Endodermal cell (in vitro differentiated cells): ENCODE measurements around the gene TIE1. TPM values are rescaled to one million over a fixed set of nuclear protein-coding genes. Genes with fewer than 3 reads are reported as not detected.
"Not testable (repeated sequence)": the region's sequence is repeated elsewhere in the genome, so short reads cannot be mapped to it uniquely, and the experiment has no call there.

ENCODE experiments used
- DNase-seq: peaks from one replicate; pipeline ENCODE4 v3.0.0-alpha.2; 2017
- H3K27ac ChIP-seq: 2 replicates; pipeline ENCODE4 v1.5.1; 2013; ENCODE audit warnings: mild to moderate bottlenecking, low read depth, low read length, moderate library complexity
- H3K27me3 ChIP-seq: 2 replicates; pipeline ENCODE4 v1.6.1; 2013; ENCODE audit warnings: mild to moderate bottlenecking, low read length, moderate library complexity; ENCODE audit not compliant: insufficient read depth, control insufficient read depth, poor library complexity, severe bottlenecking
- H3K36me3 ChIP-seq: 2 replicates; pipeline ENCODE4 v1.7.0; 2013; ENCODE audit warnings: mild to moderate bottlenecking, low read length, moderate library complexity; ENCODE audit not compliant: control insufficient read depth, insufficient read depth
- H3K4me1 ChIP-seq: one replicate; pipeline ENCODE4 v1.7.0; 2013; ENCODE audit warnings: low read length; ENCODE audit not compliant: control insufficient read depth, insufficient read depth
- H3K4me3 ChIP-seq: 2 replicates; pipeline ENCODE4 v1.5.1; 2013; ENCODE audit warnings: mild to moderate bottlenecking, low read length, moderate library complexity
- H3K9ac ChIP-seq: 2 replicates; pipeline ENCODE4 v1.6.1; 2013; ENCODE audit warnings: mild to moderate bottlenecking, low read length, moderate library complexity; ENCODE audit not compliant: poor library complexity, severe bottlenecking; ENCODE audit errors: extremely low read depth
- H3K9me3 ChIP-seq: 2 replicates; pipeline ENCODE4 v1.6.1; 2013; ENCODE audit warnings: mild to moderate bottlenecking, low read length, moderate library complexity; ENCODE audit not compliant: control insufficient read depth
- H3K27ac Mint-ChIP-seq: 2 replicates; pipeline ENCODE4 v1.8.0; 2020; ENCODE audit warnings: mixed read lengths
- H3K27me3 Mint-ChIP-seq: 2 replicates; pipeline ENCODE4 v1.8.0; 2021; ENCODE audit warnings: mild to moderate bottlenecking, mixed read lengths; ENCODE audit not compliant: insufficient read depth
- H3K36me3 Mint-ChIP-seq: 2 replicates; pipeline ENCODE4 v1.8.0; 2020; ENCODE audit warnings: low read depth, mixed read lengths
- H3K4me1 Mint-ChIP-seq: 2 replicates; pipeline ENCODE4 v1.8.0; 2020; ENCODE audit warnings: mixed read lengths
- H3K4me3 Mint-ChIP-seq: 2 replicates; pipeline ENCODE4 v1.8.0; 2020; ENCODE audit warnings: mild to moderate bottlenecking, moderate library complexity, mixed read lengths
- H3K9me3 Mint-ChIP-seq: 2 replicates; pipeline ENCODE4 v1.8.0; 2020; ENCODE audit warnings: mild to moderate bottlenecking, mixed read lengths
- WGBS, 2 experiments: methylation state at CpG; one replicate each; pipeline versions ENCODE4 v1.1.5 to v1.1.7; 2013; ENCODE audit warnings: missing lambda C conversion rate in 2 of 2, mixed read lengths in 1 of 2; ENCODE audit not compliant: insufficient coverage in 1 of 2, insufficient read length in 1 of 2; 5-methylcytosine and 5-hydroxymethylcytosine counted together
- total RNA-seq, 2 donors: library from RNA; stranded (reverse); fragmentation: NEBNext Ultra II Directional in 1 of 2; extraction: Animal tissue kit (Norgen Biotek cat#: 25700) in 1 of 2; gene quantifications; 2 replicates in 1 of 2; 3 replicates in 1 of 2; pipeline ENCODE4 v1.2.1, GENCODE V29; 2021
- TF ChIP-seq, protein P1 (sequence below): fragments of 200-600 bp; sonication (generic); conservative IDR thresholded peaks from 2 replicates; pipeline ENCODE4 v1.5.0; 2021; ENCODE audit warnings: antibody characterized with exemption, mild to moderate bottlenecking

The TIE1 gene
- total RNA-seq, 2 donors from 2014 or later: 0.40 to 0.99 TPM

DNA sequence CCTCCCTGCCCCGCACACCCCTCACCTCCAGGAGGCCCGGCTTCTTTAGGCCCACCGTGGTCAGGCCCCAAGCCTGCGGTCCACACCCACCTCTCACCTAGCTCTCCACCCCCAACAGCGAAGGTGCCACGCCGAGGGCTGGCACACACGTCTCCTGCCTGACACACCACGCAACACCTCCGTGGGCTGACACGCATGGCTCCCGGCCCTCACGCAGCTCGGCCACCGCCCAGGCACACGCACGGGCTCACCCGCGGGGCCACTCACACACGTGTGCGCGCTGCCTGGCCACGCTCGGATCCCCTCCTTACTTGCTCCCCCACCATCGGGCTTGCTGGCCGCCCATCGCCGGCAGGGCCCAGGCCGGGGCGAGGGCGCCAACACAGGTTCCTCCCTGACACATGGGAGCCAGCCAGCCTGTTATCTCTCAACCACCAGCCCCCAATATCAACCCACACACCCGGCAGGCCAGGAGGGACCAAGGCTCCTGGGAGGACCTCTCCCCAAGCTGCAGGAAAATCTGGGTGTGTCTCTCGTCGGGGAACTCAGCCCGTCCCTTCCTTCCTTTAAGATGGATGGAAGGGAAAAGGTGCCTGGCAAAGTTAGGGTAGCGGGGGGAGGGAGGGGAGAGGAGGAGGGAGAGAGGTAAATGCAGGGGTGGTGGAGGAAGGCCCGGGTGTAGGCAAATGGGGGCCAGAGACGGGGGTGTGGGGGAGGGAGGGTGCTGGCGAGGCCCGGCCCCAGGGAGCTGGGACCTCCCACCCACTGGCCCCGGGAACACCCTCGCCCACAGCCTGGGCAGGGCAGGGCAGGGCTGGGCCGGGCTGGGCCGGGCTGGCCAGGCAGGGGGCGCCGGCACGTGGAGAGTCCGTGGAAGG lies 66.5 kb downstream of the TIE1 start:
- H3K9ac ChIP-seq: peak overlapping the region; percentile 27
- WGBS, 2 experiments: 9 to 22% methylated on average over 4 to 48 of the region's 48 CpGs
- DNase-seq: no peak
- H3K27me3 ChIP-seq: no peaks in the 10 kb centered on the region
- peak overlapping the region; percentile 90 for H3K4me3 ChIP-seq
- Mint-ChIP-seq H3K36me3 (peaks cover 28% of the 10 kb centered on the region), H3K4me3 (peak overlapping the region; percentile 60), H3K27me3 (no peaks in the 10 kb centered on the region), H3K27ac (no peak overlapping the region), H3K9me3 (no peaks in the 10 kb centered on the region), H3K4me1 (peaks cover 23% of the 10 kb centered on the region)
- no peak overlapping the region for H3K27ac ChIP-seq
- H3K4me1 ChIP-seq: peaks cover 5% of the 10 kb centered on the region
- peaks cover 19% of the 10 kb centered on the region for H3K36me3 ChIP-seq
- TF ChIP-seq, protein P1, sequence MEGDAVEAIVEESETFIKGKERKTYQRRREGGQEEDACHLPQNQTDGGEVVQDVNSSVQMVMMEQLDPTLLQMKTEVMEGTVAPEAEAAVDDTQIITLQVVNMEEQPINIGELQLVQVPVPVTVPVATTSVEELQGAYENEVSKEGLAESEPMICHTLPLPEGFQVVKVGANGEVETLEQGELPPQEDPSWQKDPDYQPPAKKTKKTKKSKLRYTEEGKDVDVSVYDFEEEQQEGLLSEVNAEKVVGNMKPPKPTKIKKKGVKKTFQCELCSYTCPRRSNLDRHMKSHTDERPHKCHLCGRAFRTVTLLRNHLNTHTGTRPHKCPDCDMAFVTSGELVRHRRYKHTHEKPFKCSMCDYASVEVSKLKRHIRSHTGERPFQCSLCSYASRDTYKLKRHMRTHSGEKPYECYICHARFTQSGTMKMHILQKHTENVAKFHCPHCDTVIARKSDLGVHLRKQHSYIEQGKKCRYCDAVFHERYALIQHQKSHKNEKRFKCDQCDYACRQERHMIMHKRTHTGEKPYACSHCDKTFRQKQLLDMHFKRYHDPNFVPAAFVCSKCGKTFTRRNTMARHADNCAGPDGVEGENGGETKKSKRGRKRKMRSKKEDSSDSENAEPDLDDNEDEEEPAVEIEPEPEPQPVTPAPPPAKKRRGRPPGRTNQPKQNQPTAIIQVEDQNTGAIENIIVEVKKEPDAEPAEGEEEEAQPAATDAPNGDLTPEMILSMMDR: no peak
- no peaks in the 10 kb centered on the region for H3K9me3 ChIP-seq

DNA sequence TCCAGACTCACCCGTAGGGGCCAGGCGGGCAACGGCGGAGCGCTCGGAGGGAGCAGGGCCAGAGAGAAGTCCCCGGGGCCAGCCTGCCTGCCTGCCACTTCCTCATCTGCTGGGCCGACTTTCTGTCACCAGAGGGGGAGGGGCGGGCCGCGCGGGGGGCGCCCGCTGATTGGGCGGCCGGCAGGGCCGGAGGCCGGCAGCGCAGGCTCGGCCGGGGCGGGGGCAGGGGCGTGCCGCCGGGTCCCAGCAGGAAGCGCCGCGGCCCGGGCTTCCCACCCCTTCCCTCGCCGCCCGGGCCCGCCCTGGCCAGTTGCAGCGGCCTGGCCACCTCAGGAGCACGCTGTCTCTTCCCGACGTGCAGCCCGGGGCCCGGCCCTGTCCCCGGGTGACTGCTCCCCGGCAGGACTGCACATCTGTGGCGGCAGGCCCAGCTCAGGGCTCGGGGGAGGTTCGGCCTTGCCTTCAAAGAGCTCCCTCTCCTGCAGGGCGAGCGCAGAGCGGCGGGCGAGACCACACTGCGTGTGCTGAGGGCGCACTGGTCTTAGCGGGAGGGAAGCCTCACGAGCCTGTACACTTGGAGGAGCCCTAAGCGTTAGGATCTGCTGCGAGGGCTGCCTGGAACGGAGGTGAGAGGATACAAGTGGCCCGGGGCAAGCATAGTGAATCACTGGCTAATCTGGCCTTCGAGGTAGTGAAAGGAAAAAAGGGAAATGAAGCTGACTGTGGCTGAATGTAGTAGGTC lies 67.3 kb downstream of the TIE1 start, which contains the start of gene ELOVL1:
Gene ELOVL1 (minus strand): TSS at position 108 of the 742 bp plus-strand sequence. CDS start 2,402 bp downstream, outside the sequence.
- TF ChIP-seq, protein P1: peak; percentile 52
- H3K9ac ChIP-seq: peak within 1 kb of the TSS; percentile 52
- peaks cover 23% of the 10 kb centered on the region for H3K4me1 Mint-ChIP-seq
- H3K9me3 Mint-ChIP-seq: no peaks in the 10 kb centered on the region
- WGBS, 2 experiments: 1% methylated on average over 38 to 58 of the region's 58 CpGs
- peak within 1 kb of the TSS; percentile 86 for H3K27ac Mint-ChIP-seq
- H3K4me1 ChIP-seq: peaks cover 5% of the 10 kb centered on the region
- no peaks in the 10 kb centered on the region for H3K9me3 ChIP-seq
- H3K27me3 ChIP-seq: no peaks in the 10 kb centered on the region
- peak within 1 kb of the TSS; percentile 60 for H3K4me3 Mint-ChIP-seq
- H3K36me3 ChIP-seq: peaks cover 16% of the 10 kb centered on the region
- peak within 1 kb of the TSS; percentile 90 for H3K4me3 ChIP-seq
- peak within 1 kb of the TSS; percentile 83 for H3K27ac ChIP-seq
- peaks cover 20% of the 10 kb centered on the region for H3K36me3 Mint-ChIP-seq
- H3K27me3 Mint-ChIP-seq: no peaks in the 10 kb centered on the region
- peak; percentile 96 for DNase-seq

DNA sequence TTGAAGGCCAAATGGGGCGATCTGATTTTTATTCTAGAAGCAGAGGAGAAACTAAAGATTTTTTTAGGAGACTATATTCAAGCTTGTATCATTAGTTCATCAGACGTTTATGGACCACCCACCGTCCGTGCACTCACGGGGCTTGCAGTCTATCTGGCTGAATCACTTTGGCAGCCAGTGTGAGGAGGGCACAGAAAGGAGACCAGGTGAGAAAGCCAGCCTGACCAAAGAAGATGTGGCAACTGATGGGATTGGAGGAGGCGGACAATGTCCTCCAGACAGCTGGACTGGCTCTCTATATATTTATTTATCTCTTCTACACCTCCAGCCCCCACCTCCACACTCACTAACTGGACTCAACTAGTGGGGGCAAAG lies 67.9 kb downstream of the TIE1 start:
- DNase-seq: no peak
- H3K9me3 Mint-ChIP-seq: no peaks in the 10 kb centered on the region
- peaks cover 16% of the 10 kb centered on the region for H3K36me3 ChIP-seq
- peaks cover 5% of the 10 kb centered on the region for H3K4me1 ChIP-seq
- no peaks in the 10 kb centered on the region for H3K27me3 Mint-ChIP-seq
- H3K9me3 ChIP-seq: no peaks in the 10 kb centered on the region
- H3K4me1 Mint-ChIP-seq: peaks cover 23% of the 10 kb centered on the region
- peak overlapping the region; percentile 86 for H3K27ac Mint-ChIP-seq
- H3K36me3 Mint-ChIP-seq: peaks cover 17% of the 10 kb centered on the region
- peak overlapping the region; percentile 83 for H3K27ac ChIP-seq
- peak overlapping the region; percentile 81 for H3K4me3 ChIP-seq
- peak overlapping the region; percentile 60 for H3K4me3 Mint-ChIP-seq
- H3K27me3 ChIP-seq: no peaks in the 10 kb centered on the region
- 40 to 45% methylated on average over 4 to 6 of the region's 6 CpGs for WGBS, 2 experiments
- H3K9ac ChIP-seq: peak overlapping the region; percentile 52
- TF ChIP-seq, protein P1: no peak

DNA sequence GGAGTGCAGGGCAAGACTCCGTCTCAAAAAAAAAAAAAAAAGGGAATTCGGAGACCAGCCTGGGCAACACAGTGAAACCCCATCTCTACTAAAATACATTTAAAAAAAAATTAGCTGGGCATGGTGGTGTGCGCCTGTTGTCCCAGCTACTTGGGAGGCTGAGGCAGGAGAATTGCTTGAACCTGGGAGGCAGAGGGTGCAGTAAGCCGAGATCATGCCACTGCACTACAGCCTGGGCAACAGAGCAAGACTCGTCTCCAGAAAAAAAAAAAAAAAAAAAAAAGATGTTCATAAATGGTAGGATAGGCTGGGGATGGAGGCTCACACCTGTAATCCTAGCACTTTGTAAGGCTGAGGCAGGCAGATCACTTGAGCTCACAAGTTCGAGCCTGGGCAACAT lies 69.0 kb downstream of the TIE1 start:
- H3K9me3 ChIP-seq, H3K9me3 Mint-ChIP-seq, H3K27ac ChIP-seq, H3K36me3 Mint-ChIP-seq, H3K4me3 Mint-ChIP-seq, H3K36me3 ChIP-seq, H3K4me3 ChIP-seq, H3K9ac ChIP-seq, DNase-seq, H3K27ac Mint-ChIP-seq, H3K27me3 ChIP-seq, H3K27me3 Mint-ChIP-seq, H3K4me1 ChIP-seq: not testable (repeated sequence)
- 93 to 94% methylated on average over 3 to 5 of the region's 6 CpGs for WGBS, 2 experiments
- peaks cover 23% of the 10 kb centered on the region for H3K4me1 Mint-ChIP-seq
